Astrocyte (in vitro differentiated cells and primary cell): ENCODE measurements around the gene PCGF5.

Source experiments
- EZH2 ChIP-seq: IDR thresholded peaks from 2 replicates; pipeline ENCODE4 v1.6.1; 2012; ENCODE audit warnings: mild to moderate bottlenecking, low read length, inconsistent platforms; ENCODE audit not compliant: insufficient read depth
- TF ChIP-seq, protein P1 (sequence below): IDR thresholded peaks from 2 replicates; pipeline ENCODE4 v1.5.1; 2011; ENCODE audit warnings: low read depth, mild to moderate bottlenecking, inconsistent platforms, low read length, moderate library complexity; ENCODE audit not compliant: insufficient read depth

DNA sequence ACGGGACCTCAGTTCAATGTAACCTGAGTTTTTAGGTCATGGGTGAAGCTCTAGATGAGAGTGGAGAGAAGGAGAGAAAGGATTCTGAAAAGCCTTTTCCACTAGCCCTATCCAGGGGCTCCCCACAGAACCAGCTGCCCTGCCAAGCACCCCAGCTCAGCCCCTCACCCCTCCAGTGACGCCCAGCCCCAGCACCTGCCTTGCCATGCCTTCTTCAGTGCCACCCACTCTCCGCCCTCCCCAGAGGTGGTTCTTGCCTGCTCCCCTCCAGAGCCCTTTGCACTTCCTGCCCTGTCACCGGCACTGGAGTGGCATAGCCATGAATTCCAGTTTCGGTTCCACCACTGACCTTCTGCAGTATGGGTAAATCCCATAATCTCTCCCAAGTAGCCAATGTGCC lies 70.1 kb downstream of the PCGF5 start:
- TF ChIP-seq, protein P1, sequence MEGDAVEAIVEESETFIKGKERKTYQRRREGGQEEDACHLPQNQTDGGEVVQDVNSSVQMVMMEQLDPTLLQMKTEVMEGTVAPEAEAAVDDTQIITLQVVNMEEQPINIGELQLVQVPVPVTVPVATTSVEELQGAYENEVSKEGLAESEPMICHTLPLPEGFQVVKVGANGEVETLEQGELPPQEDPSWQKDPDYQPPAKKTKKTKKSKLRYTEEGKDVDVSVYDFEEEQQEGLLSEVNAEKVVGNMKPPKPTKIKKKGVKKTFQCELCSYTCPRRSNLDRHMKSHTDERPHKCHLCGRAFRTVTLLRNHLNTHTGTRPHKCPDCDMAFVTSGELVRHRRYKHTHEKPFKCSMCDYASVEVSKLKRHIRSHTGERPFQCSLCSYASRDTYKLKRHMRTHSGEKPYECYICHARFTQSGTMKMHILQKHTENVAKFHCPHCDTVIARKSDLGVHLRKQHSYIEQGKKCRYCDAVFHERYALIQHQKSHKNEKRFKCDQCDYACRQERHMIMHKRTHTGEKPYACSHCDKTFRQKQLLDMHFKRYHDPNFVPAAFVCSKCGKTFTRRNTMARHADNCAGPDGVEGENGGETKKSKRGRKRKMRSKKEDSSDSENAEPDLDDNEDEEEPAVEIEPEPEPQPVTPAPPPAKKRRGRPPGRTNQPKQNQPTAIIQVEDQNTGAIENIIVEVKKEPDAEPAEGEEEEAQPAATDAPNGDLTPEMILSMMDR: no peak
- TF ChIP-seq EZH2: no peak
